Upper lobe of right lung (tissue), 1 donor: ENCODE measurements around the gene CNTNAP5. TPM values are rescaled to one million over a fixed set of nuclear protein-coding genes. Genes with fewer than 3 reads are reported as not detected.

ENCODE experiments used
- ATAC-seq: fragments of 200-7000 bp; cut with Tn5 transposase; one replicate; pipeline ENCODE4 v1.9.1; 2020; ENCODE audit warnings: mild to moderate bottlenecking, moderate library complexity
- DNase-seq: peaks from one replicate; pipeline ENCODE4 v3.0.0-alpha.2; 2020
- H3K27ac ChIP-seq: fragments of 200-600 bp; one replicate; pipeline ENCODE4 v1.8.0; 2022
- H3K27me3 ChIP-seq: fragments of 200-600 bp; one replicate; pipeline ENCODE4 v1.8.0; 2022; ENCODE audit warnings: mild to moderate bottlenecking
- H3K36me3 ChIP-seq: fragments of 200-600 bp; one replicate; pipeline ENCODE4 v1.8.0; 2022
- H3K4me1 ChIP-seq: fragments of 200-600 bp; one replicate; pipeline ENCODE4 v1.8.0; 2022
- H3K4me3 ChIP-seq: fragments of 200-600 bp; one replicate; pipeline ENCODE4 v1.8.0; 2022; ENCODE audit warnings: mild to moderate bottlenecking
- H3K9me3 ChIP-seq: fragments of 200-600 bp; one replicate; pipeline ENCODE4 v1.8.0; 2022
- CTCF ChIP-seq: fragments of 200-600 bp; IDR thresholded peaks from one replicate; pipeline ENCODE4 v1.8.0; 2022; ENCODE audit warnings: antibody characterized with exemption
- intact Hi-C: fragments of 100-400 bp; cut with DNase I; formaldehyde crosslinking; loops from one replicate; pipeline ENCODE4 v1.11.0; 2022
- total RNA-seq: library from RNA; stranded (reverse); fragmentation: NEBNext Ultra II Directional; extraction: Animal tissue kit (Norgen Biotek cat#: 25700); gene quantifications from one replicate; pipeline ENCODE4 v1.2.1, GENCODE V29; 2021
- donor health status: DM: no; HTN: yes; CAD: no; lungs with severe emphysema.

The CNTNAP5 gene
- total RNA-seq, 1 donor from 2014 or later = not detected

GRCh38 chr2:124186801-124187200 lies 161.7 kb downstream of the CNTNAP5 start:
- Histone ChIP-seq H3K4me3 (no peak overlapping the region), H3K4me1 (no peaks in the 10 kb centered on the region), H3K27me3 (no peaks in the 10 kb centered on the region), H3K36me3 (no peaks in the 10 kb centered on the region), H3K9me3 (no peaks in the 10 kb centered on the region), H3K27ac (no peak overlapping the region)
- TF ChIP-seq CTCF = no peak
- no peak for DNase-seq
- intact Hi-C loops = no loop called here
- ATAC-seq = no peak

- ATAC-seq = no peak
- no peak overlapping the region for H3K4me3 ChIP-seq
- H3K27me3 ChIP-seq = no peaks in the 10 kb centered on the region
- DNase-seq = no peak
- no peaks in the 10 kb centered on the region for H3K9me3 ChIP-seq
- intact Hi-C loops = no loop called here
- TF ChIP-seq CTCF = no peak
- H3K27ac ChIP-seq = no peak overlapping the region
- H3K36me3 ChIP-seq = no peaks in the 10 kb centered on the region
- H3K4me1 ChIP-seq = no peaks in the 10 kb centered on the region
These were observed 162.9 kb downstream of the CNTNAP5 start for GRCh38 chr2:124187948-124188347.

- Histone ChIP-seq H3K4me1 (no peaks in the 10 kb centered on the region), H3K36me3 (no peaks in the 10 kb centered on the region), H3K9me3 (no peaks in the 10 kb centered on the region), H3K27ac (no peak overlapping the region), H3K4me3 (no peak overlapping the region), H3K27me3 (no peaks in the 10 kb centered on the region)
- DNase-seq (no peak), ATAC-seq (no peak)
- no peak for TF ChIP-seq CTCF
- intact Hi-C loops = no loop called here
These were observed 168.6 kb downstream of the CNTNAP5 start for GRCh38 chr2:124193706-124194105.

GRCh38 chr2:124201713-124202112 lies 176.6 kb downstream of the CNTNAP5 start:
- Histone ChIP-seq H3K27ac (no peak overlapping the region), H3K36me3 (no peaks in the 10 kb centered on the region), H3K9me3 (no peaks in the 10 kb centered on the region), H3K4me1 (no peaks in the 10 kb centered on the region), H3K4me3 (no peak overlapping the region), H3K27me3 (no peaks in the 10 kb centered on the region)
- no peak for DNase-seq
- intact Hi-C loops = no loop called here
- TF ChIP-seq CTCF = no peak
- ATAC-seq = no peak

GRCh38 chr2:124209441-124209840 lies 184.4 kb downstream of the CNTNAP5 start:
- intact Hi-C loops = no loop called here
- DNase-seq = no peak
- ATAC-seq = no peak
- no peaks in the 10 kb centered on the region for H3K27me3 ChIP-seq
- H3K27ac ChIP-seq = no peak overlapping the region
- H3K4me3 ChIP-seq = no peak overlapping the region
- no peaks in the 10 kb centered on the region for H3K36me3 ChIP-seq
- no peaks in the 10 kb centered on the region for H3K4me1 ChIP-seq
- H3K9me3 ChIP-seq = no peaks in the 10 kb centered on the region
- no peak for TF ChIP-seq CTCF

GRCh38 chr2:124211461-124211860 lies 186.4 kb downstream of the CNTNAP5 start:
- no peak for TF ChIP-seq CTCF
- ATAC-seq (no peak), DNase-seq (no peak)
- H3K9me3 ChIP-seq = no peaks in the 10 kb centered on the region
- H3K27me3 ChIP-seq = no peaks in the 10 kb centered on the region
- intact Hi-C loops = no loop called here
- H3K4me1 ChIP-seq = no peaks in the 10 kb centered on the region
- H3K27ac ChIP-seq = no peak overlapping the region
- no peaks in the 10 kb centered on the region for H3K36me3 ChIP-seq
- no peak overlapping the region for H3K4me3 ChIP-seq
